AG10803 (cell line): ENCODE measurements around the gene OR52E4.

Experiments
- DNase-seq: peaks from one replicate; pipeline ENCODE4 v3.0.0; 2010; ENCODE audit warnings: low read depth
- H3K4me3 ChIP-seq: 2 replicates; pipeline ENCODE4 v1.5.1; 2011; ENCODE audit warnings: mild to moderate bottlenecking, low read length, control low read depth
- CTCF ChIP-seq: conservative IDR thresholded peaks from 2 replicates; pipeline ENCODE4 v1.5.1; 2011; ENCODE audit warnings: mild to moderate bottlenecking, low read length, control low read depth, inconsistent platforms

The OR52E4 gene

GRCh38 chr11:5880329-5880728, at the start of gene OR52E4:
Gene OR52E4 (plus strand): TSS chr11:5880629. CDS start chr11:5884293, 3,664 bp downstream.
- no peak within 1 kb of the TSS for H3K4me3 ChIP-seq
- DNase-seq, result no peak
- no peak for TF ChIP-seq CTCF

GRCh38 chr11:5831196-5831829, 49.1 kb upstream of the OR52E4 start:
- TF ChIP-seq CTCF, result no peak
- no peak for DNase-seq
- no peak overlapping the region for H3K4me3 ChIP-seq

- H3K4me3 ChIP-seq, result no peak overlapping the region
- TF ChIP-seq CTCF, result no peak
- no peak for DNase-seq
These were observed 47.0 kb upstream of the OR52E4 start for GRCh38 chr11:5833446-5833845.

GRCh38 chr11:5837695-5838094, 42.7 kb upstream of the OR52E4 start:
- TF ChIP-seq CTCF, result no peak
- H3K4me3 ChIP-seq, result no peak overlapping the region
- no peak for DNase-seq

- TF ChIP-seq CTCF, result no peak
- H3K4me3 ChIP-seq, result no peak within 1 kb of the TSS
- DNase-seq, result no peak
These were observed 38.6 kb upstream of the OR52E4 start, which contains the start of gene OR52E6 for GRCh38 chr11:5841797-5842196. Gene OR52E6 (minus strand): TSS chr11:5841897. CDS start chr11:5841897, 0 bp downstream.

GRCh38 chr11:5846701-5847100, 33.7 kb upstream of the OR52E4 start:
- TF ChIP-seq CTCF, result no peak
- no peak for DNase-seq
- H3K4me3 ChIP-seq, result no peak overlapping the region

- H3K4me3 ChIP-seq, result no peak overlapping the region
- DNase-seq, result no peak
- no peak for TF ChIP-seq CTCF
These were observed 32.7 kb upstream of the OR52E4 start for GRCh38 chr11:5847711-5848110.
